ENCODE data around the gene FXYD3.

Gene FXYD3

GRCh38 chr19:35155981-35156672 lies 40.5 kb downstream of the FXYD3 start:
- no peak for DNase-seq (ENCODE audit: insufficient read length, low spot score)
- FAIRE-seq: no peak

GRCh38 chr19:35156673-35157014 lies 41.0 kb downstream of the FXYD3 start:
- no peak for FAIRE-seq
- DNase-seq (ENCODE audit: insufficient read length, low spot score): no peak

- FAIRE-seq (no peak), DNase-seq (ENCODE audit: insufficient read length, low spot score) (no peak)
Observed at GRCh38 chr19:35157431-35157830, 41.8 kb downstream of the FXYD3 start.

- FAIRE-seq: no peak
- DNase-seq (ENCODE audit: insufficient read length, low spot score): no peak
Observed at GRCh38 chr19:35159606-35160005, 44.0 kb downstream of the FXYD3 start.

- no peak for FAIRE-seq
Observed at GRCh38 chr19:35160629-35161433, 45.2 kb downstream of the FXYD3 start.

GRCh38 chr19:35161434-35161743 lies 45.8 kb downstream of the FXYD3 start:
- no peak for FAIRE-seq
- no peak for DNase-seq (ENCODE audit: insufficient read length, low spot score)

More at GRCh38 chr19:35160629-35161433, 45.2 kb downstream of the FXYD3 start:
- no peak for DNase-seq (ENCODE audit: insufficient read length, low spot score)

GRCh38 chr19:35162471-35163326 lies 47.1 kb downstream of the FXYD3 start:
- FAIRE-seq (no peak), DNase-seq (ENCODE audit: insufficient read length, low spot score) (no peak)

GRCh38 chr19:35164418-35164817 lies 48.8 kb downstream of the FXYD3 start:
- FAIRE-seq (no peak), DNase-seq (ENCODE audit: insufficient read length, low spot score) (no peak)

- no peak for FAIRE-seq
- DNase-seq (ENCODE audit: insufficient read length, low spot score): no peak
Observed at GRCh38 chr19:35165200-35166058, 49.8 kb downstream of the FXYD3 start.

- no peak for FAIRE-seq
- DNase-seq (ENCODE audit: insufficient read length, low spot score): no peak
Observed at GRCh38 chr19:35166100-35167063, 50.8 kb downstream of the FXYD3 start.

- FAIRE-seq (no peak), DNase-seq (ENCODE audit: insufficient read length, low spot score) (no peak)
Observed at GRCh38 chr19:35167251-35168119, 51.9 kb downstream of the FXYD3 start.

GRCh38 chr19:35168196-35168595 lies 52.6 kb downstream of the FXYD3 start:
- FAIRE-seq (no peak), DNase-seq (ENCODE audit: insufficient read length, low spot score) (no peak)

- no peak for FAIRE-seq
- DNase-seq (ENCODE audit: insufficient read length, low spot score): no peak
Observed at GRCh38 chr19:35169221-35169995, 53.8 kb downstream of the FXYD3 start.

- DNase-seq (ENCODE audit: insufficient read length, low spot score) (no peak), FAIRE-seq (no peak)
Observed at GRCh38 chr19:35170359-35171061, 54.9 kb downstream of the FXYD3 start.

- FAIRE-seq: no peak
- no peak for DNase-seq (ENCODE audit: insufficient read length, low spot score)
Observed at GRCh38 chr19:35171730-35172129, 56.1 kb downstream of the FXYD3 start.

All from HTR-8/SVneo (cell line).